DMS153 (cell line): ENCODE data around the gene CFAP141.
"Not testable (repeated sequence)": the region's sequence is repeated elsewhere in the genome, so short reads cannot be mapped to it uniquely, and the experiment has no call there.

ENCODE experiments used
- DNase-seq: peaks from one replicate; lab custom pipeline; 2025; lab: John Stamatoyannopoulos, UW

Gene CFAP141

GRCh38 chr1:154206196-154206595 is at the start of gene CFAP141:
Gene CFAP141, minus strand, starts transcription at chr1:154206333. Its CDS starts 26 bp downstream, at chr1:154206307.
- peak; percentile 20 for DNase-seq

GRCh38 chr1:154253671-154254070 is 47.5 kb upstream of the CFAP141 start:
- no peak for DNase-seq

GRCh38 chr1:154241703-154242351 is 35.7 kb upstream of the CFAP141 start:
- no peak for DNase-seq

GRCh38 chr1:154240294-154240833 is 34.2 kb upstream of the CFAP141 start:
- DNase-seq, result no peak

GRCh38 chr1:154239491-154239890 is 33.4 kb upstream of the CFAP141 start:
- no peak for DNase-seq

GRCh38 chr1:154237880-154238506 is 31.9 kb upstream of the CFAP141 start:
- DNase-seq, result no peak

- DNase-seq, result no peak
These were observed 31.3 kb upstream of the CFAP141 start for GRCh38 chr1:154237435-154237834.

- DNase-seq, result no peak
These were observed 30.7 kb upstream of the CFAP141 start for GRCh38 chr1:154236855-154237254.

- not testable (repeated sequence) for DNase-seq
These were observed 27.0 kb upstream of the CFAP141 start for GRCh38 chr1:154233127-154233526.

GRCh38 chr1:154231112-154231511 is 25.0 kb upstream of the CFAP141 start:
- not testable (repeated sequence) for DNase-seq

GRCh38 chr1:154225370-154225769 is 19.2 kb upstream of the CFAP141 start:
- DNase-seq, result no peak

GRCh38 chr1:154223621-154224020 is 17.5 kb upstream of the CFAP141 start:
- no peak for DNase-seq

GRCh38 chr1:154222918-154223317 is 16.8 kb upstream of the CFAP141 start:
- DNase-seq, result no peak

GRCh38 chr1:154222518-154222917 is 16.4 kb upstream of the CFAP141 start:
- DNase-seq, result no peak

GRCh38 chr1:154221278-154222001 is 15.3 kb upstream of the CFAP141 start:
- peak; percentile 26 for DNase-seq

GRCh38 chr1:154220970-154221277 is 14.8 kb upstream of the CFAP141 start:
- DNase-seq, result no peak

GRCh38 chr1:154220071-154220969 is 14.2 kb upstream of the CFAP141 start, which contains the start of gene UBAP2L:
Gene UBAP2L, plus strand, starts transcription at chr1:154220955. Its CDS starts 4,169 bp downstream, at chr1:154225124.
- peak; percentile 100 for DNase-seq

GRCh38 chr1:154219541-154219940 is 13.4 kb upstream of the CFAP141 start:
- no peak for DNase-seq

- DNase-seq, result no peak
These were observed 12.4 kb upstream of the CFAP141 start for GRCh38 chr1:154218545-154218944.

GRCh38 chr1:154213274-154213673 is 7.1 kb upstream of the CFAP141 start:
- no peak for DNase-seq

GRCh38 chr1:154212083-154212482 is 6.0 kb upstream of the CFAP141 start:
- no peak for DNase-seq
